ENCODE data around the gene LHFPL6. TPM values are rescaled to one million over a fixed set of nuclear protein-coding genes. Genes with fewer than 3 reads are reported as not detected.

The LHFPL6 gene
- total and polyA plus RNA-seq, 2 experiments from 2014 or later: 7.8 to 9.5 TPM

DNA sequence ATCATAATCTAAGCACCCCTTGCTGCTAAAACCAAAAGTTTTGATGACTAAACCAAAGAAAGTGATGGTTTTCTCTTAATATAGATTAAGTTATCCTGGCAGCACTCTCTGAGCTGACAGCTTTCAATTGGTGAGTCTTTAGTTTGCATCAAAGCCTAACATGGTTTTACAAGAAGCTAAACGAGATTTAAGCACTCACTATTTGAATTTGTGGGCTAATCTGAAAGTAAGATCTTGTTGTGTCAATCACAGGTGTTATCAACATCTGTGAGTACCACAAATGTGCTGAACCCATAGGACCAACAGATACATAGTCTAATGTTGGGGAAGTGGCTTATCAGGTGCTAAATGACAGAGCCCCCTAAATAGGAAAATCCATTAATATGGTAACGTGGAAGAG is 223.9 kb downstream of the LHFPL6 start (continued):
- TF ChIP-seq, protein P1, sequence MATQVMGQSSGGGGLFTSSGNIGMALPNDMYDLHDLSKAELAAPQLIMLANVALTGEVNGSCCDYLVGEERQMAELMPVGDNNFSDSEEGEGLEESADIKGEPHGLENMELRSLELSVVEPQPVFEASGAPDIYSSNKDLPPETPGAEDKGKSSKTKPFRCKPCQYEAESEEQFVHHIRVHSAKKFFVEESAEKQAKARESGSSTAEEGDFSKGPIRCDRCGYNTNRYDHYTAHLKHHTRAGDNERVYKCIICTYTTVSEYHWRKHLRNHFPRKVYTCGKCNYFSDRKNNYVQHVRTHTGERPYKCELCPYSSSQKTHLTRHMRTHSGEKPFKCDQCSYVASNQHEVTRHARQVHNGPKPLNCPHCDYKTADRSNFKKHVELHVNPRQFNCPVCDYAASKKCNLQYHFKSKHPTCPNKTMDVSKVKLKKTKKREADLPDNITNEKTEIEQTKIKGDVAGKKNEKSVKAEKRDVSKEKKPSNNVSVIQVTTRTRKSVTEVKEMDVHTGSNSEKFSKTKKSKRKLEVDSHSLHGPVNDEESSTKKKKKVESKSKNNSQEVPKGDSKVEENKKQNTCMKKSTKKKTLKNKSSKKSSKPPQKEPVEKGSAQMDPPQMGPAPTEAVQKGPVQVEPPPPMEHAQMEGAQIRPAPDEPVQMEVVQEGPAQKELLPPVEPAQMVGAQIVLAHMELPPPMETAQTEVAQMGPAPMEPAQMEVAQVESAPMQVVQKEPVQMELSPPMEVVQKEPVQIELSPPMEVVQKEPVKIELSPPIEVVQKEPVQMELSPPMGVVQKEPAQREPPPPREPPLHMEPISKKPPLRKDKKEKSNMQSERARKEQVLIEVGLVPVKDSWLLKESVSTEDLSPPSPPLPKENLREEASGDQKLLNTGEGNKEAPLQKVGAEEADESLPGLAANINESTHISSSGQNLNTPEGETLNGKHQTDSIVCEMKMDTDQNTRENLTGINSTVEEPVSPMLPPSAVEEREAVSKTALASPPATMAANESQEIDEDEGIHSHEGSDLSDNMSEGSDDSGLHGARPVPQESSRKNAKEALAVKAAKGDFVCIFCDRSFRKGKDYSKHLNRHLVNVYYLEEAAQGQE (IDR thresholded peaks at IDR 0.05; ENCODE audit: unreplicated experiment): no peak
- TF ChIP-seq ETS1 (IDR thresholded peaks at IDR 0.05): no peak

- H3K27ac Mint-ChIP-seq: no peak overlapping the region
- Histone ChIP-seq H3K79me2 (replicated peaks; ENCODE audit: insufficient read depth) (no peaks in the 10 kb centered on the region), H3K27me3 (ENCODE audit: insufficient read depth) (peaks cover 72% of the 10 kb centered on the region), H3K4me1 (ENCODE audit: insufficient read depth) (no peaks in the 10 kb centered on the region), H3F3A (replicated peaks; ENCODE audit: low read depth) (no peaks in the 10 kb centered on the region), H2AFZ (no peak overlapping the region), H4K20me1 (replicated peaks; ENCODE audit: insufficient read depth) (peaks cover 16% of the 10 kb centered on the region; the same call in 1 of the 2 replicates), H3K4me2 (no peak overlapping the region), H3K9me2 (ENCODE audit: insufficient read depth) (no peaks in the 10 kb centered on the region), H3K27ac (ENCODE audit: low read depth) (no peak overlapping the region), H3K4me3 (no peak overlapping the region), H3K36me3 (ENCODE audit: insufficient read depth) (no peaks in the 10 kb centered on the region)
- H3K27me3 Mint-ChIP-seq (ENCODE audit: insufficient read depth, low read depth, poor library complexity): peaks cover 35% of the 10 kb centered on the region
- no peak for ATAC-seq
- no peak for DNase-seq (ENCODE audit: low spot score)
- peaks cover 11% of the 10 kb centered on the region; the same call in 2 of the 3 replicates for H3K36me3 Mint-ChIP-seq (ENCODE audit: low read depth)
- peaks cover 18% of the 10 kb centered on the region for H3K9me3 Mint-ChIP-seq
- no peaks in the 10 kb centered on the region for H3K4me1 Mint-ChIP-seq
- no peak overlapping the region for H3K4me3 Mint-ChIP-seq
- TF ChIP-seq, protein P1 (IDR thresholded peaks at IDR 0.05; ENCODE audit: unreplicated experiment): no peak
- no peak for TF ChIP-seq STAT1 (IDR thresholded peaks at IDR 0.05; ENCODE audit: unreplicated experiment)
- TF ChIP-seq EZH2 (IDR thresholded peaks at IDR 0.05; ENCODE audit: low read depth, unreplicated experiment): no peak
- no peak for TF ChIP-seq ZNF331 (CRISPR knock-in tag; IDR thresholded peaks at IDR 0.05; ENCODE audit: low read depth)
- TF ChIP-seq POLR2AphosphoS5 (IDR thresholded peaks at IDR 0.05; ENCODE audit: low read depth): no peak
- TF ChIP-seq EZH2phosphoT487 (IDR thresholded peaks at IDR 0.05; ENCODE audit: unreplicated experiment): no peak
- TF ChIP-seq, protein P2, sequence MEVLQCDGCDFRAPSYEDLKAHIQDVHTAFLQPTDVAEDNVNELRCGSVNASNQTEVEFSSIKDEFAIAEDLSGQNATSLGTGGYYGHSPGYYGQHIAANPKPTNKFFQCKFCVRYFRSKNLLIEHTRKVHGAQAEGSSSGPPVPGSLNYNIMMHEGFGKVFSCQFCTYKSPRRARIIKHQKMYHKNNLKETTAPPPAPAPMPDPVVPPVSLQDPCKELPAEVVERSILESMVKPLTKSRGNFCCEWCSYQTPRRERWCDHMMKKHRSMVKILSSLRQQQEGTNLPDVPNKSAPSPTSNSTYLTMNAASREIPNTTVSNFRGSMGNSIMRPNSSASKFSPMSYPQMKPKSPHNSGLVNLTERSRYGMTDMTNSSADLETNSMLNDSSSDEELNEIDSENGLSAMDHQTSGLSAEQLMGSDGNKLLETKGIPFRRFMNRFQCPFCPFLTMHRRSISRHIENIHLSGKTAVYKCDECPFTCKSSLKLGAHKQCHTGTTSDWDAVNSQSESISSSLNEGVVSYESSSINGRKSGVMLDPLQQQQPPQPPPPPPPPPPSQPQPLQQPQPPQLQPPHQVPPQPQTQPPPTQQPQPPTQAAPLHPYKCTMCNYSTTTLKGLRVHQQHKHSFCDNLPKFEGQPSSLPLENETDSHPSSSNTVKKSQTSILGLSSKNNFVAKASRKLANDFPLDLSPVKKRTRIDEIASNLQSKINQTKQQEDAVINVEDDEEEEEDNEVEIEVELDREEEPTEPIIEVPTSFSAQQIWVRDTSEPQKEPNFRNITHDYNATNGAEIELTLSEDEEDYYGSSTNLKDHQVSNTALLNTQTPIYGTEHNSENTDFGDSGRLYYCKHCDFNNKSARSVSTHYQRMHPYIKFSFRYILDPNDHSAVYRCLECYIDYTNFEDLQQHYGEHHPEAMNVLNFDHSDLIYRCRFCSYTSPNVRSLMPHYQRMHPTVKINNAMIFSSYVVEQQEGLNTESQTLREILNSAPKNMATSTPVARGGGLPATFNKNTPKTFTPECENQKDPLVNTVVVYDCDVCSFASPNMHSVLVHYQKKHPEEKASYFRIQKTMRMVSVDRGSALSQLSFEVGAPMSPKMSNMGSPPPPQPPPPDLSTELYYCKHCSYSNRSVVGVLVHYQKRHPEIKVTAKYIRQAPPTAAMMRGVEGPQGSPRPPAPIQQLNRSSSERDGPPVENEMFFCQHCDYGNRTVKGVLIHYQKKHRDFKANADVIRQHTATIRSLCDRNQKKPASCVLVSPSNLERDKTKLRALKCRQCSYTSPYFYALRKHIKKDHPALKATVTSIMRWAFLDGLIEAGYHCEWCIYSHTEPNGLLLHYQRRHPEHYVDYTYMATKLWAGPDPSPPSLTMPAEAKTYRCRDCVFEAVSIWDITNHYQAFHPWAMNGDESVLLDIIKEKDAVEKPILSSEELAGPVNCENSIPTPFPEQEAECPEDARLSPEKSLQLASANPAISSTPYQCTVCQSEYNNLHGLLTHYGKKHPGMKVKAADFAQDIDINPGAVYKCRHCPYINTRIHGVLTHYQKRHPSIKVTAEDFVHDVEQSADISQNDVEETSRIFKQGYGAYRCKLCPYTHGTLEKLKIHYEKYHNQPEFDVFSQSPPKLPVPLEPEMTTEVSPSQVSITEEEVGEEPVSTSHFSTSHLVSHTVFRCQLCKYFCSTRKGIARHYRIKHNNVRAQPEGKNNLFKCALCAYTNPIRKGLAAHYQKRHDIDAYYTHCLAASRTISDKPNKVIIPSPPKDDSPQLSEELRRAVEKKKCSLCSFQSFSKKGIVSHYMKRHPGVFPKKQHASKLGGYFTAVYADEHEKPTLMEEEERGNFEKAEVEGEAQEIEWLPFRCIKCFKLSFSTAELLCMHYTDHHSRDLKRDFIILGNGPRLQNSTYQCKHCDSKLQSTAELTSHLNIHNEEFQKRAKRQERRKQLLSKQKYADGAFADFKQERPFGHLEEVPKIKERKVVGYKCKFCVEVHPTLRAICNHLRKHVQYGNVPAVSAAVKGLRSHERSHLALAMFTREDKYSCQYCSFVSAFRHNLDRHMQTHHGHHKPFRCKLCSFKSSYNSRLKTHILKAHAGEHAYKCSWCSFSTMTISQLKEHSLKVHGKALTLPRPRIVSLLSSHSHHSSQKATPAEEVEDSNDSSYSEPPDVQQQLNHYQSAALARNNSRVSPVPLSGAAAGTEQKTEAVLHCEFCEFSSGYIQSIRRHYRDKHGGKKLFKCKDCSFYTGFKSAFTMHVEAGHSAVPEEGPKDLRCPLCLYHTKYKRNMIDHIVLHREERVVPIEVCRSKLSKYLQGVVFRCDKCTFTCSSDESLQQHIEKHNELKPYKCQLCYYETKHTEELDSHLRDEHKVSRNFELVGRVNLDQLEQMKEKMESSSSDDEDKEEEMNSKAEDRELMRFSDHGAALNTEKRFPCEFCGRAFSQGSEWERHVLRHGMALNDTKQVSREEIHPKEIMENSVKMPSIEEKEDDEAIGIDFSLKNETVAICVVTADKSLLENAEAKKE (CRISPR knock-in tag; IDR thresholded peaks at IDR 0.05): no peak
- no peak for TF ChIP-seq NANOG (IDR thresholded peaks at IDR 0.05; ENCODE audit: borderline replicate concordance)
Observed at GRCh38 chr13:39378306-39378705, 224.7 kb downstream of the LHFPL6 start.

Data from GM23338 (cell line).